Measurements from ENCODE around the gene ZMYND8.

DNA sequence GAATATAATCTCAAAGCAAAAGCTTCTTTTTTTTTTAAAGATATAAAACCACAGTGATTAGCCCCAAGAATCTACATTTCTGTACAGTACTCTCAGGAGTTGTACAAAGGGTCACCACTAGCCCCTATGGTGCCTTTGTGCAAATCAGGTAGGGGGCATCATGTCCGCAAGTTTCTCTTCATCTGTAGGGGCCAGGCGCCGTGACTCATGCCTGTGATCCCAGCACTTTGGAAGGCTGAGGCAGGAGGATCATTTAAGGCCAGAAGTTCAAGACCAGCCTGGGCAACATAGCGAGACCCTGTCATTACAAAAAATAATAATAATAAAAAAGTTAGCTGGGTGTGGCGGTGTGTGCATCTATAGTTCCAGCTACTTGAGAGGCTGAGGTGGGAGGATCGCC lies 63.9 kb downstream of the ZMYND8 start:
- TF ChIP-seq CTCF (conservative IDR thresholded peaks at IDR 0.05) (no peak), EZH2 (IDR thresholded peaks at IDR 0.05; ENCODE audit: low read depth) (no peak)
